Measurements from ENCODE around the gene HLA-A.
"Not testable (repeated sequence)": the region's sequence is repeated elsewhere in the genome, so short reads cannot be mapped to it uniquely, and the experiment has no call there.

HLA-A gene

GRCh38 chr6:29942275-29943052 lies at the start of gene HLA-A:
TSS of gene HLA-A (plus strand) at chr6:29942532. CDS start at chr6:29942554, 22 bp downstream.
- peak; percentile 41 to 72 for DNase-seq

- no peak for DNase-seq
Measured at GRCh38 chr6:29892696-29893095, 49.6 kb upstream of the HLA-A start.

- DNase-seq, result no peak
Measured at GRCh38 chr6:29899281-29899680, 43.1 kb upstream of the HLA-A start.

GRCh38 chr6:29905286-29905685 lies 37.0 kb upstream of the HLA-A start:
- DNase-seq, result no peak

- no peak for DNase-seq
Measured at GRCh38 chr6:29907637-29908340, 34.5 kb upstream of the HLA-A start.

GRCh38 chr6:29908341-29908662 lies 34.0 kb upstream of the HLA-A start:
- no peak for DNase-seq

GRCh38 chr6:29908710-29909109 lies 33.6 kb upstream of the HLA-A start:
- no peak for DNase-seq

GRCh38 chr6:29909985-29910384 lies 32.3 kb upstream of the HLA-A start:
- no peak for DNase-seq

GRCh38 chr6:29912840-29913239 lies 29.5 kb upstream of the HLA-A start:
- DNase-seq, result no peak

GRCh38 chr6:29916741-29917140 lies 25.6 kb upstream of the HLA-A start:
- DNase-seq, result no peak

- DNase-seq, result no peak
Measured at GRCh38 chr6:29917857-29918256, 24.5 kb upstream of the HLA-A start.

GRCh38 chr6:29919506-29920445 lies 22.6 kb upstream of the HLA-A start:
- no peak for DNase-seq

- no peak for DNase-seq
Measured at GRCh38 chr6:29924287-29924686, 18.0 kb upstream of the HLA-A start.

- no peak for DNase-seq
Measured at GRCh38 chr6:29924731-29925130, 17.6 kb upstream of the HLA-A start.

GRCh38 chr6:29925321-29925720 lies 17.0 kb upstream of the HLA-A start:
- DNase-seq, result no peak

- no peak for DNase-seq
Measured at GRCh38 chr6:29925727-29926412, 16.5 kb upstream of the HLA-A start.

GRCh38 chr6:29926413-29927274 lies 15.7 kb upstream of the HLA-A start:
- DNase-seq, result no peak

GRCh38 chr6:29927275-29927569 lies 15.1 kb upstream of the HLA-A start:
- DNase-seq, result no peak

- no peak for DNase-seq
Measured at GRCh38 chr6:29927841-29928388, 14.4 kb upstream of the HLA-A start.

GRCh38 chr6:29930047-29930446 lies 12.3 kb upstream of the HLA-A start:
- DNase-seq, result not testable (repeated sequence)

- DNase-seq, result no peak
Measured at GRCh38 chr6:29933955-29934354, 8.4 kb upstream of the HLA-A start.

All from cerebellar nuclear complex (tissue), 1 donor.